Ovary (tissue), 3 donors: ENCODE data around the gene CRTC3.

Experiments
- CTCF ChIP-seq, 3 donors: fragments of 450-650 bp in 2 of 3; fragments of 200-600 bp in 1 of 3; IDR thresholded peaks; one replicate each; pipeline versions ENCODE4 v1.5.1 to v1.8.0; 2016 to 2022; ENCODE audit warnings: antibody characterized with exemption in 3 of 3, mild to moderate bottlenecking in 1 of 3
- EP300 ChIP-seq: sonication (generic); formaldehyde crosslinking; IDR thresholded peaks from one replicate; pipeline ENCODE4 v1.6.1; 2017; ENCODE audit warnings: antibody characterized with exemption
- donor health status: DM: no; HTN: no; CAD: no.

- TF ChIP-seq CTCF (IDR thresholded peaks at IDR 0.05) (no peak), EP300 (no peak)
Measured at GRCh38 chr15:90585863-90586262, 56.1 kb downstream of the CRTC3 start.
